Superior temporal gyrus (tissue), 1 donor: ENCODE results near the gene CRYGA.
A peak's percentile ranks its signal among the peaks of the same experiment; 100 is the strongest.
"Not testable (repeated sequence)": the region's sequence is repeated elsewhere in the genome, so short reads cannot be mapped to it uniquely, and the experiment has no call there.

Experiments used
- DNase-seq: peaks from one replicate; pipeline ENCODE4 v3.0.0-alpha.2; 2016; ENCODE audit errors: extremely low spot score

Gene CRYGA

GRCh38 chr2:208164951-208165755, 1.8 kb upstream of the CRYGA start:
- DNase-seq = peak; percentile 37

- no peak for DNase-seq
Observed at GRCh38 chr2:208156439-208156838, 7.0 kb downstream of the CRYGA start.

DNA sequence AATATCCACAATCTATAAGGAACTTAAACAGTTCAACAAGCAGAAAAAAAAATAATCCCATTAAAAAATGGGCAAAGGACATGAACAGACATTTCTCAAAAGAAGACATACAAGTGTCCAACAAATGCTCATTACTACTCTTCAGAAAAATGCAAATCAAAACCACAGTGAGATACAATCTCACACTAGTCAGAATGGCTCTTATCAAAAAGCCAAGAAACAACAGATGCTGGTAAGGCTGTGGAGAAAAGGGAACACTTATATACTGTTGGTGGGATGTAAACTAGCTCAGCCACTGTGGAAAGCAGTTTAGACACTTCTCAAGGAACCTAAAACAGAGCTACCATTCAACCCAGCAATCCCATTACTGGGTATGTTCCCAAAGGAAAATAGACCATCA, 10.2 kb downstream of the CRYGA start:
- DNase-seq = no peak

GRCh38 chr2:208150956-208151355, 12.4 kb downstream of the CRYGA start:
- no peak for DNase-seq

- DNase-seq = no peak
Observed at GRCh38 chr2:208150094-208150493, 13.3 kb downstream of the CRYGA start.

DNA sequence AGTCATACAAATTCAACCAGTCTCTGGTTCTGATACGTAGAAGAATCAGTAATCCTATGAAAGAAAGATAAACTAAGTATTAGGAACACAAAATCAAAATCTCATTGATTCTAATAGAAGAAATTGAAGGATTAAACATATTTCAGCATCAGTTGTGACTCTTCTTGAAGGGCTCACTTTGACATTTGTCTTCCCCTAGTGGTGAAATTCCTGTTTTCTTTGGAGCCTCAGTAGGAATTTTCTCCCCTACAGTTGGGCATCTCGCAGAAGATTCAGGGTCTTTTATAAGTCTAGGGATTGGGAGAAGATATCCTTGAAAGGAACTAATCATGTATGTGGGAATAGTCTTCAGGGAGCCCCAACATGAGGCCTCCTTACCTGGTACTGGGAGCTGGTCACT, 14.6 kb downstream of the CRYGA start:
- no peak for DNase-seq

- DNase-seq = no peak
Observed at GRCh38 chr2:208147759-208148158, 15.6 kb downstream of the CRYGA start.

DNA sequence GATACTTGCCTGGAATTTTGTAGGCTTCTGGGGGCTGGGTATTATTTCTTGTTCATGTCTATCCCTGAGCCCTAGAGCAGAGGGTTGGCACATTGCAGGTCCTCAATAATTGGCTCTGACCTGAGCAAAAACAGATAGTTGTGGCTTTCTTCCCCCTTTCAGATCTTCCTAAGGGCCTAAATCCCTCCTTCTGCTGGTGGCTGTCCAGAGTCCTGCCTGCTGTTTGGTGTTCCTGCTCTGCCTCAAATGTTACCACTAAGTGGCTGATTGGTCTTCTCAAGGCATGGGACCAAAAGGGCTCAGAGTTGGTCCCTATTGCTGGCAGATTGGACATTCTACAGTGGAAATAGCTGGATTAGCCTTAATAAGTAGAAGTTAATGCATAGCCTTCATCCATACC, 16.4 kb downstream of the CRYGA start:
- DNase-seq = no peak

GRCh38 chr2:208146006-208146405, 17.4 kb downstream of the CRYGA start, which contains the start of gene CRYGB:
CRYGB (minus strand) TSS chr2:208146158; CDS start chr2:208146120, 38 bp downstream.
- DNase-seq = no peak

DNA sequence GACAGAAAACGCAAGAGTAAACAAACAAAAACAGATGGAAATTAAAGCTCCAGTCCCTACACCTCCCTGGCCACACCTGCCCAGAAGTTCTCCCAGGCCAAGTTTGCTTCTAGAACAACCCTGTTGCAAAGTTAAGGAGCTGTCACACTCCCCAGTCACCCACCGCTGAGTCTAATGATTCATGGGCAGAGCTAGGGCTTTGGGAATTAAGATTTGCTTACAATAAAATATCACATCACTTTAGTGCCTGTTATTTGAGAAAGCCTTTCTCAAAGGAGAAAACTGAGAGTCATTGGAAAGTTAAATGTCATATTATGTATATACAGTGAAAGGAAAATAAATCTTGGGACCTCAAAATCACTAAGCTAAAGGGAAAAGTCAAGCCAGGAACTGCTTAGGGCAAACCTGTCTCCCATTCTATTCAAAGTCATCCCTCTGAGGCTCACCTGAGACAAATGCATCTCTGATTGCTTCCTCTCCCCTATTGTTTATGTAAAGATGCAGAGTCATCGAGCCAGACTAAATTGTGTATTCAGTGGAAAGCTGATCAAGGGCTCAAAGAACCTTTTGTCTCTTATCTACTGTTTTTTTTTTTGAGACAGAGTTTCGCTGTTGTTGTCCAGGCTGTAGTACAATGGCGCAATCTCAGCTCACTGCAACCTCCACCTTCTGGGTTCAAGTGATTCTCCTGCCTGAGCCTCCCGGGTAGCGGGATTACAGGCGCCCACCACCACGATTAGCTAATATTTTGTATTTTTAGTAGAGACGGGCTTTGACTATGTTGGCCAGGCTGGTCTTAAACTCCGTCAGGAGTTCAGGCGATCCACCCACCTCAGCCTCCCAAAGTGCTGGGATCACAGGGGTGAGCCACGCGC, 20.2 kb downstream of the CRYGA start:
- DNase-seq = peak; percentile 46

- DNase-seq = peak; percentile 31
Observed at GRCh38 chr2:208142240-208142924, 21.0 kb downstream of the CRYGA start.

DNA sequence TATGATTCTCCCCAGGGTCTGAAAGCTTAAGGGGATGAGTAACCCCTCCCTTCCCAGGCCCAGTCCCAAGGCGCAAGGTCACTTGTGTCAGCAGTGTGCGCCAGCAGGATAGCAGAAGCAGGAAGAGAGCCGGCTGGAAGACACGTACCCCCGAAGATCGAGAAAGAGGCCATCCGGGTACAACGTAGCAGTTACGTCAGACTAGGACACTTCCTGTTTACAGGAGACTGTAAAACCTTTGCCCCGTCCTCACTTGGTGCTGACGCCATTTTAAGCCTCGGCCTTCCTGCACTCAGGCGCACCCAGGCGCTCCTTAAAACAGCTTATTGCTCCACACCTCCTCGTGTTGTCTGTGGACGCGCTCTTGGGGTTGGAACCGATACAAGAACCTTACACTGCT, 23.9 kb downstream of the CRYGA start:
- no peak for DNase-seq

GRCh38 chr2:208138334-208138733, 25.1 kb downstream of the CRYGA start:
- DNase-seq = not testable (repeated sequence)

DNA sequence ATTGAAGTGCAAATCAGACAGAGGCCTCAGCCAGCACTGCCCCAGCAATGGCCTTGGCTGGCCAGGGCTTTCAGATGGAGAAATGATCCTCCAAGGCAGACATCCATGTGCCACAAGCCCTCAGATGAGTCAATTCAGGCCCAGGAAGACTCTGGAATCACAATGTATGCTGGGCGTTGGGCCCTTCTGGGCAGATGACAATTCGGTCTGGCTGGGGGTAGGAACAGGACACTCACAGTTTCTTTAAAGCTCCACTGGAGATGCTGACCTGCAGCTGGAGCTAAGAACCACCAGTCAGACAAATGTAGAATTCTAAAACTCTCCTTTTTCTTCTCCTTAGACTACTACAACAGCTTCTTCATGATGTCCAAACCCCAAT, 26.7 kb downstream of the CRYGA start:
- DNase-seq = no peak

DNA sequence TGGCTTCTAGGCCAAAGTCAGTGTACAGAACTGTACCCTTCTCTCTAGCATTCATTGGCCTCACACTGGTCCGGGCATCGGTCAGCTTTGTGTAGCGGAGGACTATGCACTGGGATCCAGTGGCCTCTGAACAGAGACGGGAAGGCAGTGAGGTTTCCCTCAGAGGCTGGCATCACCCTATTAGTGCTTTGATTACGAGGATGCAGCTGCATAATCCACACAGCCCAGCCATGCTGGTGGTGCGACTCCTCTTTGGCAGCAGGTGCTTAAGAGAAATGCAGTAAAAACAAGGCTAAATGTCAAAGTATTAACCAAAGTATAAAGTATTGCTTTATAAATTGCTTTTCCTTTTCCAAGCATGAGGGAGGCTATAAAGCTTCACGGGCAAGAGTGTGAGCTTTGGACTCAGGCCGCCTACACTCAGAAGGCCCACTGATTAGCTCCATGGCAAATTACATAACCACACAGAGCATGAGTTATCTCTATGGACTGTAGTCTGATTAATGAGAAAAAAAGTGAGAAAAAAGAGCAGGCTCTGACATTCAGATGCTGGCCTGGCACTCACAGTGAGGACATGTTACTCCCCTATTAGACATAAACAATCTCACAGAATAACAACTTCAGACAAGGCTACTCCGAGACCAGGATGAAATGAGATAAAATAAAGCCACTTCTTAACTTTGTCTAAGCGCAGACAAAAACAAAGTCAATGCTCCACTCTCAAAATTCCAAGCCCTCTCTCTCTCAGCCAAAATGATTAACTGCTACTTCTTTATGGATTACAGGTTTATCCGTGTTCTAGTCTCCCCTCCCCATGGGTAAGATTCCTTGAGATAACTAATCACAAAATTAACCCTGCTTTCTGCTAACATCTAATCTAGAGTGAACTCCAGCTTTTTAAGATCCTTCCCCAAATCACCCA, 27.3 kb downstream of the CRYGA start:
- no peak for DNase-seq

DNA sequence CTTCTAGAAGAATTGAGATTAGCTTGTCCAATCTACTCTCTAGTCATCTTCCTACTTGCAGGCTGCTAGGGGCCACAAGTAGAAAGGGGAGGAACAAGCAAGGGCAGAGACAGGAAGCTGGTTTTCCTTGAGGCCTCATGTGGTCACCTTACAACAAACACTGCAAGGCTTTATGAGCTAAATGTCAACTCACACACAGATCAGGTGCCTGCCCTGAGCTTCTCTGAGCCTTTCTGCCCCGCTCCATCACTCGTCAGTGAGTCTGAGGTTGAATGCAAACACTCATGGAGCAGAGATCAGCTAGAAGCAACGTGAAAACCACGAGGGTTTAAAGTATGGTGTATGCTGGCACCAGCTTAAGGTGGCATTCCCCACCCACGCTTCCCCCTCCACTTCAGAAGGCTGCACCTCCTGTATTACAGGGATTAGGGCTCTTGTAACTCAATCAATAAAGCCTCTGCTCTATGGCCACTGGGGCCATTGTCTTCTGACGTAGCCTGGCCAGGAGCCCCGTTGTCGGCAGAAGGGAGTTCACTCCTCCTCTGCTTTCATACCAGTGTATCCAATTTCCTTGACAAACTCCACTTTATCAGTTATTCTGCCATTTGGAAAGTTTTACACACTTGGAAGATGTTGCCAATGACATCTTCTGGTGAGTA, 28.3 kb downstream of the CRYGA start:
- DNase-seq = no peak

DNA sequence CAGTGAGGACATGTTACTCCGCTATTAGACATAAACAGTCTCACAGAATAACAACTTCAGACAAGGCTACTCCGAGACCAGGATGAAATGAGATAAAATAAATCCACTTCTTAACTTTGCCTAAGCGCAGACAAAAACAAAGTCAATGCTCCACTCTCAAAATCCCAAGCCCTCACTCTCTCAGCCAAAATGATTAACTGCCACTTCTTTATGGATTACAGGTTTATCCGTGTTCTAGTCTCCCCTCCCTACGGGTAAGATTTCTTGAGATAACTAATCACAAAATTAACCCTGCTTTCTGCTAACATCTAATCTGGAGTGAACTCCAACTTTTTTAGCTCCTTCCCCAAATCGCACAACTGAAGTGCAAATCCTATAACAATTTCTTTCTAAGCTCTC, 32.7 kb downstream of the CRYGA start:
- DNase-seq = no peak

GRCh38 chr2:208129744-208130711, 33.4 kb downstream of the CRYGA start, which contains the start of gene CRYGC:
CRYGC (minus strand) TSS chr2:208129828; CDS start chr2:208129792, 36 bp downstream.
- no peak for DNase-seq

- DNase-seq = no peak
Observed at GRCh38 chr2:208128136-208128535, 35.3 kb downstream of the CRYGA start.
